ENCODE results near the gene CSMD2.

Gene CSMD2

GRCh38 chr1:33825506-33825905 lies 339.5 kb downstream of the CSMD2 start:
- H3K36me3 ChIP-seq (ENCODE audit: control insufficient read depth, insufficient read depth, low read length): no peaks in the 10 kb centered on the region
- H3K9me3 ChIP-seq (ENCODE audit: control insufficient read depth, insufficient read depth, low read length): peaks cover 2% of the 10 kb centered on the region
- no peak overlapping the region for H3K4me3 ChIP-seq (ENCODE audit: low read length)
- no peaks in the 10 kb centered on the region for H3K27me3 ChIP-seq (ENCODE audit: control insufficient read depth, insufficient read depth, low read length)
- DNase-seq (ENCODE audit: low read depth, low spot score): no peak
- H3K27ac ChIP-seq (ENCODE audit: low read length): no peak overlapping the region
- WGBS (ENCODE audit: insufficient coverage, insufficient read length): no CpG with 5 or more reads among the region's 10 CpGs
- H3K4me1 ChIP-seq (ENCODE audit: control insufficient read depth, insufficient read depth, low read length): no peaks in the 10 kb centered on the region

- Histone ChIP-seq H3K4me1 (ENCODE audit: control insufficient read depth, insufficient read depth, low read length) (no peaks in the 10 kb centered on the region), H3K27ac (ENCODE audit: low read length) (no peak overlapping the region), H3K27me3 (ENCODE audit: control insufficient read depth, insufficient read depth, low read length) (no peaks in the 10 kb centered on the region), H3K36me3 (ENCODE audit: control insufficient read depth, insufficient read depth, low read length) (no peaks in the 10 kb centered on the region), H3K4me3 (ENCODE audit: low read length) (no peak overlapping the region), H3K9me3 (ENCODE audit: control insufficient read depth, insufficient read depth, low read length) (peaks cover 2% of the 10 kb centered on the region)
- WGBS (ENCODE audit: insufficient coverage, insufficient read length): no CpG with 5 or more reads among the region's 1 CpG
- DNase-seq (ENCODE audit: low read depth, low spot score): no peak
These were observed 340.1 kb downstream of the CSMD2 start for GRCh38 chr1:33824971-33825370.

- WGBS (ENCODE audit: insufficient coverage, insufficient read length): no CpG with 5 or more reads among the region's 6 CpGs
- no peak for DNase-seq (ENCODE audit: low read depth, low spot score)
- Histone ChIP-seq H3K27me3 (ENCODE audit: control insufficient read depth, insufficient read depth, low read length) (no peaks in the 10 kb centered on the region), H3K27ac (ENCODE audit: low read length) (no peak overlapping the region), H3K36me3 (ENCODE audit: control insufficient read depth, insufficient read depth, low read length) (no peaks in the 10 kb centered on the region), H3K4me3 (ENCODE audit: low read length) (no peak overlapping the region), H3K9me3 (ENCODE audit: control insufficient read depth, insufficient read depth, low read length) (peaks cover 2% of the 10 kb centered on the region), H3K4me1 (ENCODE audit: control insufficient read depth, insufficient read depth, low read length) (no peaks in the 10 kb centered on the region)
These were observed 340.7 kb downstream of the CSMD2 start for GRCh38 chr1:33824321-33824720.

- Histone ChIP-seq H3K4me3 (ENCODE audit: low read length) (no peak overlapping the region), H3K9me3 (ENCODE audit: control insufficient read depth, insufficient read depth, low read length) (peaks cover under 1% of the 10 kb centered on the region), H3K27me3 (ENCODE audit: control insufficient read depth, insufficient read depth, low read length) (no peaks in the 10 kb centered on the region), H3K36me3 (ENCODE audit: control insufficient read depth, insufficient read depth, low read length) (no peaks in the 10 kb centered on the region), H3K4me1 (ENCODE audit: control insufficient read depth, insufficient read depth, low read length) (no peaks in the 10 kb centered on the region), H3K27ac (ENCODE audit: low read length) (no peak overlapping the region)
- no CpG with 5 or more reads among the region's 1 CpG for WGBS (ENCODE audit: insufficient coverage, insufficient read length)
- no peak for DNase-seq (ENCODE audit: low read depth, low spot score)
These were observed 341.2 kb downstream of the CSMD2 start for GRCh38 chr1:33823830-33824229.

GRCh38 chr1:33823401-33823800 lies 341.6 kb downstream of the CSMD2 start:
- no CpG with 5 or more reads among the region's 2 CpGs for WGBS (ENCODE audit: insufficient coverage, insufficient read length)
- Histone ChIP-seq H3K4me3 (ENCODE audit: low read length) (no peak overlapping the region), H3K27ac (ENCODE audit: low read length) (no peak overlapping the region), H3K27me3 (ENCODE audit: control insufficient read depth, insufficient read depth, low read length) (no peaks in the 10 kb centered on the region), H3K4me1 (ENCODE audit: control insufficient read depth, insufficient read depth, low read length) (no peaks in the 10 kb centered on the region), H3K9me3 (ENCODE audit: control insufficient read depth, insufficient read depth, low read length) (no peaks in the 10 kb centered on the region), H3K36me3 (ENCODE audit: control insufficient read depth, insufficient read depth, low read length) (no peaks in the 10 kb centered on the region)
- DNase-seq (ENCODE audit: low read depth, low spot score): no peak

GRCh38 chr1:33822396-33822795 lies 342.6 kb downstream of the CSMD2 start:
- Histone ChIP-seq H3K27me3 (ENCODE audit: control insufficient read depth, insufficient read depth, low read length) (no peaks in the 10 kb centered on the region), H3K4me1 (ENCODE audit: control insufficient read depth, insufficient read depth, low read length) (no peaks in the 10 kb centered on the region), H3K4me3 (ENCODE audit: low read length) (no peak overlapping the region), H3K9me3 (ENCODE audit: control insufficient read depth, insufficient read depth, low read length) (no peaks in the 10 kb centered on the region), H3K36me3 (ENCODE audit: control insufficient read depth, insufficient read depth, low read length) (no peaks in the 10 kb centered on the region), H3K27ac (ENCODE audit: low read length) (no peak overlapping the region)
- DNase-seq (ENCODE audit: low read depth, low spot score): no peak
- WGBS (ENCODE audit: insufficient coverage, insufficient read length): no CpG with 5 or more reads among the region's 6 CpGs

GRCh38 chr1:33821291-33821690 lies 343.7 kb downstream of the CSMD2 start:
- Histone ChIP-seq H3K27me3 (ENCODE audit: control insufficient read depth, insufficient read depth, low read length) (no peaks in the 10 kb centered on the region), H3K9me3 (ENCODE audit: control insufficient read depth, insufficient read depth, low read length) (no peaks in the 10 kb centered on the region), H3K27ac (ENCODE audit: low read length) (no peak overlapping the region), H3K36me3 (ENCODE audit: control insufficient read depth, insufficient read depth, low read length) (no peaks in the 10 kb centered on the region), H3K4me1 (ENCODE audit: control insufficient read depth, insufficient read depth, low read length) (no peaks in the 10 kb centered on the region), H3K4me3 (ENCODE audit: low read length) (no peak overlapping the region)
- no CpG with 5 or more reads among the region's 6 CpGs for WGBS (ENCODE audit: insufficient coverage, insufficient read length)
- DNase-seq (ENCODE audit: low read depth, low spot score): no peak

GRCh38 chr1:33820804-33821203 lies 344.2 kb downstream of the CSMD2 start:
- Histone ChIP-seq H3K9me3 (ENCODE audit: control insufficient read depth, insufficient read depth, low read length) (no peaks in the 10 kb centered on the region), H3K36me3 (ENCODE audit: control insufficient read depth, insufficient read depth, low read length) (no peaks in the 10 kb centered on the region), H3K4me1 (ENCODE audit: control insufficient read depth, insufficient read depth, low read length) (no peaks in the 10 kb centered on the region), H3K4me3 (ENCODE audit: low read length) (no peak overlapping the region), H3K27me3 (ENCODE audit: control insufficient read depth, insufficient read depth, low read length) (no peaks in the 10 kb centered on the region), H3K27ac (ENCODE audit: low read length) (no peak overlapping the region)
- WGBS (ENCODE audit: insufficient coverage, insufficient read length): no CpG with 5 or more reads among the region's 5 CpGs
- DNase-seq (ENCODE audit: low read depth, low spot score): no peak

- Histone ChIP-seq H3K27ac (ENCODE audit: low read length) (no peak overlapping the region), H3K9me3 (ENCODE audit: control insufficient read depth, insufficient read depth, low read length) (no peaks in the 10 kb centered on the region), H3K27me3 (ENCODE audit: control insufficient read depth, insufficient read depth, low read length) (no peaks in the 10 kb centered on the region), H3K36me3 (ENCODE audit: control insufficient read depth, insufficient read depth, low read length) (no peaks in the 10 kb centered on the region), H3K4me3 (ENCODE audit: low read length) (no peak overlapping the region), H3K4me1 (ENCODE audit: control insufficient read depth, insufficient read depth, low read length) (no peaks in the 10 kb centered on the region)
- WGBS (ENCODE audit: insufficient coverage, insufficient read length): no CpG with 5 or more reads among the region's 7 CpGs
- no peak for DNase-seq (ENCODE audit: low read depth, low spot score)
These were observed 345.1 kb downstream of the CSMD2 start for GRCh38 chr1:33819913-33820311.

- no peak for DNase-seq (ENCODE audit: low read depth, low spot score)
- WGBS (ENCODE audit: insufficient coverage, insufficient read length): no CpG with 5 or more reads among the region's 10 CpGs
These were observed 345.6 kb downstream of the CSMD2 start for GRCh38 chr1:33819290-33819912.

GRCh38 chr1:33818071-33818470 lies 347.0 kb downstream of the CSMD2 start:
- DNase-seq (ENCODE audit: low read depth, low spot score): no peak
- no peak overlapping the region for H3K27ac ChIP-seq (ENCODE audit: low read length)
- no peaks in the 10 kb centered on the region for H3K27me3 ChIP-seq (ENCODE audit: control insufficient read depth, insufficient read depth, low read length)
- H3K4me3 ChIP-seq (ENCODE audit: low read length): no peak overlapping the region
- H3K36me3 ChIP-seq (ENCODE audit: control insufficient read depth, insufficient read depth, low read length): no peaks in the 10 kb centered on the region
- WGBS (ENCODE audit: insufficient coverage, insufficient read length): no CpG with 5 or more reads among the region's 3 CpGs
- H3K9me3 ChIP-seq (ENCODE audit: control insufficient read depth, insufficient read depth, low read length): no peaks in the 10 kb centered on the region
- no peaks in the 10 kb centered on the region for H3K4me1 ChIP-seq (ENCODE audit: control insufficient read depth, insufficient read depth, low read length)

More at GRCh38 chr1:33819290-33819912, 345.6 kb downstream of the CSMD2 start:
- Histone ChIP-seq H3K27me3 (ENCODE audit: control insufficient read depth, insufficient read depth, low read length) (no peaks in the 10 kb centered on the region), H3K27ac (ENCODE audit: low read length) (no peak overlapping the region), H3K4me3 (ENCODE audit: low read length) (no peak overlapping the region), H3K36me3 (ENCODE audit: control insufficient read depth, insufficient read depth, low read length) (no peaks in the 10 kb centered on the region), H3K4me1 (ENCODE audit: control insufficient read depth, insufficient read depth, low read length) (no peaks in the 10 kb centered on the region), H3K9me3 (ENCODE audit: control insufficient read depth, insufficient read depth, low read length) (no peaks in the 10 kb centered on the region)

Measured in iPS DF 6.9 (cell line).